HepG2 (cell line): ENCODE measurements around the gene ABHD12. TPM values are rescaled to one million over a fixed set of nuclear protein-coding genes. Genes with fewer than 3 reads are reported as not detected.

ENCODE experiments used
- ATAC-seq: fragments of 200-7000 bp; cut with Tn5 transposase; 3 replicates; pipeline ENCODE4 v1.9.1; 2020; ENCODE audit warnings: mild to moderate bottlenecking, moderate library complexity
- BruUV-seq: library from RNA; stranded (reverse); fragments of 400-500 nt; replicated peaks from 2 replicates; lab custom pipeline; 2021; lab: Mats Ljungman, UMichigan
- CTCF ChIA-PET: fragments of 300-600 bp; formaldehyde crosslinking; extraction: SDS; loops from one replicate; lab custom pipeline; 2021; ENCODE audit warnings: low total read pairs, inconsistent platforms, low intra/inter-chr PET ratio; lab: Yijun Ruan, JAX
- POLR2A ChIA-PET: fragments of 350-600 bp; sonication (Branson Sonifier 250); formaldehyde crosslinking; loops from one replicate; lab custom pipeline; 2020; ENCODE audit warnings: antibody characterized with exemption, inconsistent platforms; lab: Yijun Ruan, JAX
- DNase-seq: peaks from one replicate; pipeline ENCODE4 v3.0.0-alpha.2; 2015; ENCODE audit warnings: low spot score
- FAIRE-seq: peaks from 3 replicates; lab custom pipeline; 2011; peaks lifted over from hg19 to GRCh38; lab: Jason Lieb, UNC
- H2AFZ ChIP-seq: one replicate; pipeline ENCODE4 v1.6.1; 2011; ENCODE audit warnings: low read length, inconsistent platforms
- H3K27ac ChIP-seq: fragments of 300-600 bp; 3 replicates; pipeline ENCODE4 v1.8.0; 2011; ENCODE audit warnings: mixed run types, mild to moderate bottlenecking, mixed read lengths, low read length, inconsistent platforms; ENCODE audit not compliant: insufficient read depth; ENCODE audit errors: extremely low read length
- H3K27me3 ChIP-seq, 2 experiments: fragments of 200-600 bp in 1 of 2; 2 replicates in 1 of 2; 3 replicates in 1 of 2; pipeline versions ENCODE4 v1.6.0 to v1.8.0; 2011; ENCODE audit warnings: low read length in 2 of 2, mild to moderate bottlenecking in 2 of 2, moderate library complexity in 2 of 2, inconsistent platforms in 1 of 2; ENCODE audit not compliant: insufficient read depth in 2 of 2, control insufficient read depth in 1 of 2
- H3K36me3 ChIP-seq, 2 experiments: fragments of 200-600 bp in 1 of 2; replicated peaks in 1 of 2; 2 replicates in 1 of 2; 3 replicates in 1 of 2; pipeline versions ENCODE4 v1.5.1 to v1.8.0; 2011; ENCODE audit warnings: low read length in 2 of 2, inconsistent platforms in 1 of 2; ENCODE audit not compliant: insufficient read depth in 2 of 2, control insufficient read depth in 1 of 2
- H3K4me1 ChIP-seq: 2 replicates; pipeline ENCODE4 v1.5.1; 2012; ENCODE audit warnings: low read length, inconsistent platforms; ENCODE audit not compliant: insufficient read depth
- H3K4me2 ChIP-seq: 2 replicates; pipeline ENCODE4 v1.6.0; 2011; ENCODE audit warnings: low read depth, low read length, inconsistent platforms
- H3K4me3 ChIP-seq, 3 experiments: fragments of 200-600 bp in 1 of 3; sonication (generic), shearing (Covaris generic) in 1 of 3; replicated peaks in 1 of 3; 2 replicates each; pipeline ENCODE4 v1.5.1; 2011 to 2016; ENCODE audit warnings: low read length in 3 of 3, inconsistent platforms in 2 of 3, low read depth in 2 of 3, mild to moderate bottlenecking in 2 of 3, control low read depth in 1 of 3, mixed read lengths in 1 of 3; ENCODE audit not compliant: insufficient read depth in 1 of 3
- H3K79me2 ChIP-seq: one replicate; pipeline ENCODE4 v1.6.1; 2011; ENCODE audit warnings: low read length, inconsistent platforms; ENCODE audit not compliant: insufficient read depth
- H3K9ac ChIP-seq: 2 replicates; pipeline ENCODE4 v1.6.0; 2011; ENCODE audit warnings: mild to moderate bottlenecking, low read depth, low read length, inconsistent platforms; ENCODE audit not compliant: insufficient read depth
- H3K9me3 ChIP-seq: 2 replicates; pipeline ENCODE4 v1.5.1; 2012; ENCODE audit warnings: mild to moderate bottlenecking, low read length
- H4K20me1 ChIP-seq: 2 replicates; pipeline ENCODE4 v1.6.0; 2011; ENCODE audit warnings: inconsistent platforms, mild to moderate bottlenecking, low read length, moderate library complexity; ENCODE audit not compliant: insufficient read depth
- KAT8 ChIP-seq: IDR thresholded peaks from 2 replicates; pipeline ENCODE4 v1.6.1; 2016; ENCODE audit warnings: missing genetic modification reagents, missing compliant biosample characterization
- LBX2 ChIP-seq: sonication (generic); formaldehyde crosslinking; IDR thresholded peaks from 2 replicates; pipeline ENCODE4 v1.5.0; 2020; ENCODE audit warnings: missing genetic modification reagents, mild to moderate bottlenecking, borderline replicate concordance
- PITX1 ChIP-seq: sonication (generic); formaldehyde crosslinking; IDR thresholded peaks from 2 replicates; pipeline ENCODE4 v1.5.1; 2020; ENCODE audit warnings: mild to moderate bottlenecking, missing genetic modification reagents
- TEAD3 ChIP-seq: optimal IDR thresholded peaks from 2 replicates; pipeline ENCODE3; 2016; ENCODE audit warnings: borderline replicate concordance
- THAP7 ChIP-seq: sonication (generic); formaldehyde crosslinking; IDR thresholded peaks from 2 replicates; pipeline ENCODE4 v1.8.1; 2023; ENCODE audit warnings: mild to moderate bottlenecking, missing genetic modification reagents
- ZNF274 ChIP-seq: sonication (generic); formaldehyde crosslinking; IDR thresholded peaks from 2 replicates; pipeline ENCODE4 v1.5.1; 2020; ENCODE audit warnings: mild to moderate bottlenecking, missing genetic modification reagents
- ZNF569 ChIP-seq: sonication (generic); formaldehyde crosslinking; IDR thresholded peaks from 2 replicates; pipeline ENCODE4 v1.5.0; 2020; ENCODE audit warnings: mild to moderate bottlenecking, missing genetic modification reagents, moderate library complexity, borderline replicate concordance
- ZNF615 ChIP-seq: sonication (generic); formaldehyde crosslinking; IDR thresholded peaks from 2 replicates; pipeline ENCODE4 v1.5.0; 2020; ENCODE audit warnings: mild to moderate bottlenecking, missing genetic modification reagents, borderline replicate concordance
- ZNF616 ChIP-seq: sonication (generic); formaldehyde crosslinking; IDR thresholded peaks from 2 replicates; pipeline ENCODE4 v1.5.0; 2020; ENCODE audit warnings: low read depth, mild to moderate bottlenecking, missing genetic modification reagents
- ZNF687 ChIP-seq: sonication (generic); formaldehyde crosslinking; IDR thresholded peaks from 2 replicates; pipeline ENCODE4 v1.5.1; 2020; ENCODE audit warnings: mild to moderate bottlenecking, missing genetic modification reagents, moderate library complexity
- ZNF816 ChIP-seq: sonication (generic); formaldehyde crosslinking; IDR thresholded peaks from 2 replicates; pipeline ENCODE4 v1.8.0; 2022; ENCODE audit warnings: missing genetic modification reagents, mild to moderate bottlenecking, borderline replicate concordance
- WGBS: methylation state at CpG from one replicate; pipeline ENCODE4 v1.1.6; 2017; ENCODE audit warnings: low lambda C conversion rate; 5-methylcytosine and 5-hydroxymethylcytosine counted together
- in situ Hi-C: cut with HindIII; loops from 2 replicates; pipeline ENCODE4 v1.10.0; 2017; ENCODE audit warnings: low pct_unique_long_range_greater_than_20kb; ENCODE audit not compliant: extremely low pct_ligation_motif_present
- intact Hi-C: fragments of 100-400 bp; cut with micrococcal nuclease; formaldehyde crosslinking; loops from one replicate; pipeline ENCODE4 v1.10.0; 2022; ENCODE audit not compliant: unreplicated experiment
- polyA plus RNA-seq, 8 experiments: library from polyadenylated mRNA; depleted of rRNA in 3 of 8; stranded (reverse) in 7 of 8; unstranded in 1 of 8; fragments of >200 nt; fragmentation: Illumina TruSeq in 4 of 8; extraction: Trizol in 4 of 8; gene quantifications; 2 replicates each; pipeline versions ENCODE4 v1.2.1 to v1.2.3, GENCODE V29; 2011 to 2016; ENCODE audit warnings: low read depth in 4 of 8, missing spikeins in 1 of 8, mixed read lengths in 1 of 8; ENCODE audit not compliant: insufficient read depth in 1 of 8
- total RNA-seq, 5 experiments: library from RNA; depleted of rRNA; stranded (reverse); fragments of >200 nt; fragmentation: Illumina TruSeq; extraction: Trizol; gene quantifications; 2 replicates each; pipeline ENCODE4 v1.2.3, GENCODE V29; 2016; ENCODE audit warnings: low read depth in 1 of 5
- TF ChIP-seq, protein P1 (sequence below): fragments of 450-650 bp; IDR thresholded peaks from 2 replicates; pipeline ENCODE4 v1.6.1; 2016
- TF ChIP-seq, protein P2 (sequence below): sonication (generic); formaldehyde crosslinking; IDR thresholded peaks from 2 replicates; pipeline ENCODE4 v1.9.0; 2021; ENCODE audit warnings: missing genetic modification reagents, mild to moderate bottlenecking, borderline replicate concordance

ABHD12 gene
- total and polyA plus RNA-seq, 2 of the 13 experiments (the other 11 are each of a cell fraction or from before 2014, with no cell fraction given) = 23.5 to 72.1 TPM

GRCh38 chr20:25338112-25339023 is 52.3 kb downstream of the ABHD12 start:
- DNase-seq (peak; percentile 87), ATAC-seq (peak; percentile 83), FAIRE-seq (peak; percentile 81)
- BruUV-seq = no TSS peak
- Histone ChIP-seq H3K9ac (no peak overlapping the region; the same call in 1 of the 2 replicates), H3K4me1 (peaks cover 45% of the 10 kb centered on the region), H3K27ac (peak overlapping the region; percentile 70), H3K4me2 (peak overlapping the region; percentile 67), H3K4me3 (peak overlapping the region in 1 of 3 experiments; percentile 4; a peak in 1 of 6 replicates), H3K36me3 (no peaks in the 10 kb centered on the region), H3K79me2 (peaks cover 33% of the 10 kb centered on the region), H2AFZ (no peak overlapping the region), H3K27me3 (no peaks in the 10 kb centered on the region), H4K20me1 (peaks cover 4% of the 10 kb centered on the region), H3K9me3 (no peaks in the 10 kb centered on the region)
- in situ Hi-C loops = no loop called here
- WGBS = 30% methylated on average over 11 of the region's 11 CpGs
- intact Hi-C loops = loop anchor here (1.0 to 2.0 kb wide), 2 partner anchors 40 to 53 kb away; no protein-coding TSS in a partner anchor
- CTCF ChIA-PET = interaction anchor here (5.6 kb wide), 1 partner anchor 61 kb away, joined by 45 read pairs; no protein-coding TSS in a partner anchor
- POLR2A ChIA-PET = interaction anchor here (1.1 to 4.8 kb wide), 8 partner anchors 23 to 91 kb away, joined by 3 to 38 read pairs (median 9); partner anchors contain the start of genes ABHD12, GINS1 and PYGB
- TF ChIP-seq, protein P1, sequence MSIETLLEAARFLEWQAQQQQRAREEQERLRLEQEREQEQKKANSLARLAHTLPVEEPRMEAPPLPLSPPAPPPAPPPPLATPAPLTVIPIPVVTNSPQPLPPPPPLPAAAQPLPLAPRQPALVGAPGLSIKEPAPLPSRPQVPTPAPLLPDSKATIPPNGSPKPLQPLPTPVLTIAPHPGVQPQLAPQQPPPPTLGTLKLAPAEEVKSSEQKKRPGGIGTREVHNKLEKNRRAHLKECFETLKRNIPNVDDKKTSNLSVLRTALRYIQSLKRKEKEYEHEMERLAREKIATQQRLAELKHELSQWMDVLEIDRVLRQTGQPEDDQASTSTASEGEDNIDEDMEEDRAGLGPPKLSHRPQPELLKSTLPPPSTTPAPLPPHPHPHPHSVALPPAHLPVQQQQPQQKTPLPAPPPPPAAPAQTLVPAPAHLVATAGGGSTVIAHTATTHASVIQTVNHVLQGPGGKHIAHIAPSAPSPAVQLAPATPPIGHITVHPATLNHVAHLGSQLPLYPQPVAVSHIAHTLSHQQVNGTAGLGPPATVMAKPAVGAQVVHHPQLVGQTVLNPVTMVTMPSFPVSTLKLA = peak; percentile 48; the same call in 1 of the 2 replicates
- TF ChIP-seq ZNF274 (CRISPR knock-in tag) (peak; percentile 95), THAP7 (CRISPR knock-in tag) (0 out of 2 replicates have a peak, but pooled peaks have one; percentile 61), ZNF569 (CRISPR knock-in tag) (peak; percentile 63; the same call in 1 of the 2 replicates), ZNF616 (peak; percentile 90; the same call in 1 of the 2 replicates), ZNF816 (CRISPR knock-in tag) (no peak; the same call in 1 of the 2 replicates), ZNF615 (CRISPR knock-in tag) (no peak), ZNF687 (CRISPR knock-in tag) (peak; percentile 100), LBX2 (peak; percentile 92; the same call in 1 of the 2 replicates), KAT8 (peak; percentile 78), TEAD3 (CRISPR knock-in tag) (peak; percentile 80), PITX1 (CRISPR knock-in tag) (peak; percentile 96)
- TF ChIP-seq, protein P2, sequence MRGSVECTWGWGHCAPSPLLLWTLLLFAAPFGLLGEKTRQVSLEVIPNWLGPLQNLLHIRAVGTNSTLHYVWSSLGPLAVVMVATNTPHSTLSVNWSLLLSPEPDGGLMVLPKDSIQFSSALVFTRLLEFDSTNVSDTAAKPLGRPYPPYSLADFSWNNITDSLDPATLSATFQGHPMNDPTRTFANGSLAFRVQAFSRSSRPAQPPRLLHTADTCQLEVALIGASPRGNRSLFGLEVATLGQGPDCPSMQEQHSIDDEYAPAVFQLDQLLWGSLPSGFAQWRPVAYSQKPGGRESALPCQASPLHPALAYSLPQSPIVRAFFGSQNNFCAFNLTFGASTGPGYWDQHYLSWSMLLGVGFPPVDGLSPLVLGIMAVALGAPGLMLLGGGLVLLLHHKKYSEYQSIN (CRISPR knock-in tag) = no peak
